Endodermal cell (in vitro differentiated cells): ENCODE results near the gene ABLIM3. TPM values are rescaled to one million over a fixed set of nuclear protein-coding genes. Genes with fewer than 3 reads are reported as not detected.

Source experiments
- DNase-seq: peaks from one replicate; pipeline ENCODE4 v3.0.0-alpha.2; 2017
- H3K27ac ChIP-seq: 2 replicates; pipeline ENCODE4 v1.5.1; 2013; ENCODE audit warnings: mild to moderate bottlenecking, low read depth, low read length, moderate library complexity
- H3K27me3 ChIP-seq: 2 replicates; pipeline ENCODE4 v1.6.1; 2013; ENCODE audit warnings: mild to moderate bottlenecking, low read length, moderate library complexity; ENCODE audit not compliant: insufficient read depth, control insufficient read depth, poor library complexity, severe bottlenecking
- H3K36me3 ChIP-seq: 2 replicates; pipeline ENCODE4 v1.7.0; 2013; ENCODE audit warnings: mild to moderate bottlenecking, low read length, moderate library complexity; ENCODE audit not compliant: control insufficient read depth, insufficient read depth
- H3K4me1 ChIP-seq: one replicate; pipeline ENCODE4 v1.7.0; 2013; ENCODE audit warnings: low read length; ENCODE audit not compliant: control insufficient read depth, insufficient read depth
- H3K4me3 ChIP-seq: 2 replicates; pipeline ENCODE4 v1.5.1; 2013; ENCODE audit warnings: mild to moderate bottlenecking, low read length, moderate library complexity
- H3K9ac ChIP-seq: 2 replicates; pipeline ENCODE4 v1.6.1; 2013; ENCODE audit warnings: mild to moderate bottlenecking, low read length, moderate library complexity; ENCODE audit not compliant: poor library complexity, severe bottlenecking; ENCODE audit errors: extremely low read depth
- H3K9me3 ChIP-seq: 2 replicates; pipeline ENCODE4 v1.6.1; 2013; ENCODE audit warnings: mild to moderate bottlenecking, low read length, moderate library complexity; ENCODE audit not compliant: control insufficient read depth
- H3K27ac Mint-ChIP-seq: 2 replicates; pipeline ENCODE4 v1.8.0; 2020; ENCODE audit warnings: mixed read lengths
- H3K27me3 Mint-ChIP-seq: 2 replicates; pipeline ENCODE4 v1.8.0; 2021; ENCODE audit warnings: mild to moderate bottlenecking, mixed read lengths; ENCODE audit not compliant: insufficient read depth
- H3K36me3 Mint-ChIP-seq: 2 replicates; pipeline ENCODE4 v1.8.0; 2020; ENCODE audit warnings: low read depth, mixed read lengths
- H3K4me1 Mint-ChIP-seq: 2 replicates; pipeline ENCODE4 v1.8.0; 2020; ENCODE audit warnings: mixed read lengths
- H3K4me3 Mint-ChIP-seq: 2 replicates; pipeline ENCODE4 v1.8.0; 2020; ENCODE audit warnings: mild to moderate bottlenecking, moderate library complexity, mixed read lengths
- H3K9me3 Mint-ChIP-seq: 2 replicates; pipeline ENCODE4 v1.8.0; 2020; ENCODE audit warnings: mild to moderate bottlenecking, mixed read lengths
- CTCF ChIP-seq: fragments of 200-600 bp; sonication (generic); conservative IDR thresholded peaks from 2 replicates; pipeline ENCODE4 v1.5.0; 2021; ENCODE audit warnings: antibody characterized with exemption, mild to moderate bottlenecking
- WGBS, 2 experiments: methylation state at CpG; one replicate each; pipeline versions ENCODE4 v1.1.5 to v1.1.7; 2013; ENCODE audit warnings: missing lambda C conversion rate in 2 of 2, mixed read lengths in 1 of 2; ENCODE audit not compliant: insufficient coverage in 1 of 2, insufficient read length in 1 of 2; 5-methylcytosine and 5-hydroxymethylcytosine counted together
- total RNA-seq, 2 donors: library from RNA; stranded (reverse); fragmentation: NEBNext Ultra II Directional in 1 of 2; extraction: Animal tissue kit (Norgen Biotek cat#: 25700) in 1 of 2; gene quantifications; 2 replicates in 1 of 2; 3 replicates in 1 of 2; pipeline ENCODE4 v1.2.1, GENCODE V29; 2021

The ABLIM3 gene
- total RNA-seq, 2 donors from 2014 or later: 0.24 to 0.66 TPM

GRCh38 chr5:149172261-149172660 lies 31.0 kb downstream of the ABLIM3 start:
- Histone ChIP-seq H3K27me3 (no peaks in the 10 kb centered on the region), H3K4me1 (no peaks in the 10 kb centered on the region), H3K9ac (no peak overlapping the region), H3K4me3 (no peak overlapping the region), H3K36me3 (no peaks in the 10 kb centered on the region), H3K27ac (no peak overlapping the region), H3K9me3 (no peaks in the 10 kb centered on the region)
- H3K9me3 Mint-ChIP-seq: no peaks in the 10 kb centered on the region
- H3K27me3 Mint-ChIP-seq: peaks cover 6% of the 10 kb centered on the region
- no peak overlapping the region for H3K27ac Mint-ChIP-seq
- H3K4me1 Mint-ChIP-seq: no peaks in the 10 kb centered on the region
- DNase-seq: no peak
- no peak for TF ChIP-seq CTCF
- no peak overlapping the region for H3K4me3 Mint-ChIP-seq
- 61 to 88% methylated on average over 3 to 4 of the region's 4 CpGs for WGBS, 2 experiments
- H3K36me3 Mint-ChIP-seq: no peaks in the 10 kb centered on the region

- H3K4me3 Mint-ChIP-seq: no peak overlapping the region
- peaks cover 6% of the 10 kb centered on the region for H3K27me3 Mint-ChIP-seq
- TF ChIP-seq CTCF: no peak
- Histone ChIP-seq H3K27ac (no peak overlapping the region), H3K36me3 (no peaks in the 10 kb centered on the region), H3K9ac (no peak overlapping the region), H3K27me3 (no peaks in the 10 kb centered on the region), H3K4me1 (no peaks in the 10 kb centered on the region), H3K4me3 (no peak overlapping the region), H3K9me3 (no peaks in the 10 kb centered on the region)
- H3K27ac Mint-ChIP-seq: no peak overlapping the region
- no peaks in the 10 kb centered on the region for H3K9me3 Mint-ChIP-seq
- WGBS, 2 experiments: 81 to 90% methylated on average over 6 of the region's 6 CpGs
- no peaks in the 10 kb centered on the region for H3K4me1 Mint-ChIP-seq
- H3K36me3 Mint-ChIP-seq: no peaks in the 10 kb centered on the region
- no peak for DNase-seq
Measured at GRCh38 chr5:149172709-149173505, 31.6 kb downstream of the ABLIM3 start.

GRCh38 chr5:149174847-149175234 lies 33.5 kb downstream of the ABLIM3 start:
- Histone ChIP-seq H3K9ac (no peak overlapping the region), H3K27me3 (no peaks in the 10 kb centered on the region), H3K27ac (no peak overlapping the region), H3K36me3 (no peaks in the 10 kb centered on the region), H3K4me1 (no peaks in the 10 kb centered on the region), H3K4me3 (no peak overlapping the region), H3K9me3 (no peaks in the 10 kb centered on the region)
- 98 to 100% methylated on average over 2 to 3 of the region's 3 CpGs for WGBS, 2 experiments
- no peaks in the 10 kb centered on the region for H3K27me3 Mint-ChIP-seq
- H3K36me3 Mint-ChIP-seq: no peaks in the 10 kb centered on the region
- H3K27ac Mint-ChIP-seq: no peak overlapping the region
- no peak overlapping the region for H3K4me3 Mint-ChIP-seq
- no peaks in the 10 kb centered on the region for H3K4me1 Mint-ChIP-seq
- H3K9me3 Mint-ChIP-seq: no peaks in the 10 kb centered on the region
- no peak for DNase-seq
- TF ChIP-seq CTCF: no peak
